HAP-1 (cell line): ENCODE data around the gene CD24.
A peak's percentile ranks its signal among the peaks of the same experiment; 100 is the strongest.
"Not testable (repeated sequence)": the region's sequence is repeated elsewhere in the genome, so short reads cannot be mapped to it uniquely, and the experiment has no call there.

Experiments used
- DNase-seq, 2 experiments: peaks; one replicate each; pipeline ENCODE4 v3.0.0-alpha.2; 2016 to 2020; ENCODE audit warnings: low spot score in 2 of 2
- H3K27me3 ChIP-seq: fragments of 250-450 bp; sonication (Bioruptor Pico); 2 replicates; pipeline ENCODE4 v1.5.1; 2020; ENCODE audit warnings: low read depth, mild to moderate bottlenecking, moderate library complexity
- H3K36me3 ChIP-seq: fragments of 250-450 bp; sonication (Bioruptor Pico); replicated peaks from 2 replicates; pipeline ENCODE4 v1.5.1; 2020; ENCODE audit warnings: mild to moderate bottlenecking
- H3K4me1 ChIP-seq: fragments of 250-450 bp; sonication (Bioruptor Pico); 2 replicates; pipeline ENCODE4 v1.5.1; 2020; ENCODE audit warnings: mild to moderate bottlenecking
- H3K4me3 ChIP-seq: fragments of 250-450 bp; sonication (Bioruptor Pico); 2 replicates; pipeline ENCODE4 v1.5.1; 2020; ENCODE audit warnings: mild to moderate bottlenecking, moderate library complexity
- H3K9me3 ChIP-seq: fragments of 250-450 bp; sonication (Bioruptor Pico); 2 replicates; pipeline ENCODE4 v1.5.1; 2020; ENCODE audit warnings: mild to moderate bottlenecking, moderate library complexity
- in situ Hi-C: fragments of 300-500 bp; cut with MboI; formaldehyde crosslinking; loops from 3 replicates; pipeline ENCODE4 v1.14.3; 2020; ENCODE audit warnings: low sequenced_read_pairs, inconsistent platforms, mixed read lengths

CD24 gene

DNA sequence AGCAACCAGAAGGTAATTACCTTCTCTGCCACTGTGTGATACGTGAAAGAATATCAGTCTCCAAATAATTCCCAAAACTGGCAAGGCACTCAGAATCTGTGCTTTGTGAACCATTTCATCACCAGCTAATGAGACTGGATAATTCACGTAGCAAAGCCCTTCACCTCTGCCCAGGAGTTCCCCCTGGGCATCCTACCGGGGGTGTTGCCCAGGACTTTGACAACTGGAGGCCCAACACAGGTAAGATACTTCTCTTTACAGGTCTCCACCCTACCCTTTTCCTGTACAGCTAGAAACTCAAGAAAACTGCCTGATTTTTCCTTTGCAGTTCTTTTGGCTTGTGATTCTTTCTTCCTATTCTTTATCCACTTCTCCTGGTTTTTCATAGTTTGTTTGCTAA lies 2.7 kb upstream of the CD24 start:
- no peak overlapping the region for H3K4me3 ChIP-seq
- peaks cover 8% of the 10 kb centered on the region for H3K4me1 ChIP-seq
- no peak for DNase-seq
- no peaks in the 10 kb centered on the region for H3K9me3 ChIP-seq
- H3K27me3 ChIP-seq = no peaks in the 10 kb centered on the region
- in situ Hi-C loops = loop anchor here (25.0 kb wide), 2 partner anchors 415 to 640 kb away; partner anchors contain the start of gene ATG5
- H3K36me3 ChIP-seq = 0 out of 2 replicates have a peak, but pooled peaks cover 3% of the 10 kb centered on the region

GRCh38 chr6:106976270-106976669 lies 1.7 kb upstream of the CD24 start:
- DNase-seq = no peak
- no peak overlapping the region for H3K4me3 ChIP-seq
- peaks cover 11% of the 10 kb centered on the region for H3K4me1 ChIP-seq
- no peaks in the 10 kb centered on the region for H3K9me3 ChIP-seq
- in situ Hi-C loops = loop anchor here (25.0 kb wide), 2 partner anchors 414 to 639 kb away; partner anchors contain the start of gene ATG5
- H3K36me3 ChIP-seq = 0 out of 2 replicates have a peak, but pooled peaks cover 3% of the 10 kb centered on the region
- no peaks in the 10 kb centered on the region for H3K27me3 ChIP-seq

DNA sequence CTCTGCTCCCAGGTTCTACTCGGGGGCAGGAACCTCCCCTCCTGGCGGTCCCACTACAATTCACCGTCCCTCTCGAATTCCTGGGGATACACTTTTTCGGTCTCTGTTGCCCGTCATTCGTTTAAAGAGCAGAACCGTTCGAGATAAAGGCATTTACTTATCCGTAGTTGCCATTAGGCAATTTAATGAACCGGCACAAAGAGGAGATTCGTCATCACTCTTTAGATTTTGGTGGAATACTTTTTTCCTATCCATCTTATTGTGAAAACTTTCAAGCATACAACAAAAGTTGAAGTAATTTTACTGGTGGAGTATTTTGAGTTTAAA lies 1.2 kb upstream of the CD24 start:
- no peaks in the 10 kb centered on the region for H3K27me3 ChIP-seq
- in situ Hi-C loops = loop anchor here (25.0 kb wide), 2 partner anchors 413 to 638 kb away; partner anchors contain the start of gene ATG5
- H3K4me3 ChIP-seq = peak overlapping the region; percentile 69
- peaks cover 11% of the 10 kb centered on the region for H3K4me1 ChIP-seq
- no peak for DNase-seq
- H3K9me3 ChIP-seq = no peaks in the 10 kb centered on the region
- 0 out of 2 replicates have a peak, but pooled peaks cover 3% of the 10 kb centered on the region for H3K36me3 ChIP-seq

GRCh38 chr6:106974999-106975737 lies 639 bp upstream of the CD24 start:
- peak overlapping the region; percentile 69 for H3K4me3 ChIP-seq
- no peaks in the 10 kb centered on the region for H3K27me3 ChIP-seq
- in situ Hi-C loops = loop anchor here (25.0 kb wide), 2 partner anchors 413 to 638 kb away; partner anchors contain the start of gene ATG5
- no peaks in the 10 kb centered on the region for H3K9me3 ChIP-seq
- H3K36me3 ChIP-seq = 0 out of 2 replicates have a peak, but pooled peaks cover 3% of the 10 kb centered on the region
- peak; percentile 22 to 74 for DNase-seq
- H3K4me1 ChIP-seq = peaks cover 11% of the 10 kb centered on the region

GRCh38 chr6:106973836-106974335 lies 643 bp downstream of the CD24 start:
- peaks cover 3% of the 10 kb centered on the region; the same call in 1 of the 2 replicates for H3K36me3 ChIP-seq
- in situ Hi-C loops = no loop called here
- no peaks in the 10 kb centered on the region for H3K9me3 ChIP-seq
- peak overlapping the region; percentile 78 for H3K4me3 ChIP-seq
- peaks cover 11% of the 10 kb centered on the region for H3K4me1 ChIP-seq
- no peaks in the 10 kb centered on the region for H3K27me3 ChIP-seq
- DNase-seq = peak; percentile 32 to 65

GRCh38 chr6:106973018-106973835 lies 1.3 kb downstream of the CD24 start:
- peaks cover 3% of the 10 kb centered on the region; the same call in 1 of the 2 replicates for H3K36me3 ChIP-seq
- in situ Hi-C loops = no loop called here
- peak; percentile 16 to 66 for DNase-seq
- H3K4me3 ChIP-seq = peak overlapping the region; percentile 78
- peaks cover 11% of the 10 kb centered on the region for H3K4me1 ChIP-seq
- H3K9me3 ChIP-seq = no peaks in the 10 kb centered on the region
- no peaks in the 10 kb centered on the region for H3K27me3 ChIP-seq

DNA sequence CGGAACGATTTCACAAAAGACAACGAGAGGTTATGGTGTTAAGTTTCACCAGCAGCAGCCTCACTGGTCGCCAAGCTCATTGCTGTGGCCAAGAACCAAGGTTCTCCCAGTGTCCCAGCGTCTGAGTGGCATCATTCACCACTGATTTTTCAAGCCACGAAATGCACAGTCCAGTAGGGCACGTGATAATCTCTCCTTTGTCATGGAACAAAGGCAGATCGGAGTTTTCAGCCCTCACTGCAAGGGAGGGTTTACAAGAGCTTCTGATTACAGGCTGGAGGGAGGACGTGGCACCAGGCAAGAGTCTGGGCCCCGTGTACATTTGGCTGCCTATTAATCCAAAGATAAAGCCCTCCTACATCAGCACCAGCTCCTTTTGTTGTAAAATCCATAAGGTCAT lies 2.0 kb downstream of the CD24 start:
- no peaks in the 10 kb centered on the region for H3K9me3 ChIP-seq
- H3K36me3 ChIP-seq = peaks cover 3% of the 10 kb centered on the region; the same call in 1 of the 2 replicates
- peak overlapping the region; percentile 78 for H3K4me3 ChIP-seq
- in situ Hi-C loops = no loop called here
- peaks cover 11% of the 10 kb centered on the region for H3K4me1 ChIP-seq
- DNase-seq = peak; percentile 80 to 90
- H3K27me3 ChIP-seq = no peaks in the 10 kb centered on the region

- H3K27me3 ChIP-seq, DNase-seq, H3K9me3 ChIP-seq, H3K36me3 ChIP-seq, H3K4me3 ChIP-seq, in situ Hi-C loops: not testable (repeated sequence)
- peaks cover 11% of the 10 kb centered on the region for H3K4me1 ChIP-seq
Measured at GRCh38 chr6:106970769-106971168, 3.8 kb downstream of the CD24 start.

DNA sequence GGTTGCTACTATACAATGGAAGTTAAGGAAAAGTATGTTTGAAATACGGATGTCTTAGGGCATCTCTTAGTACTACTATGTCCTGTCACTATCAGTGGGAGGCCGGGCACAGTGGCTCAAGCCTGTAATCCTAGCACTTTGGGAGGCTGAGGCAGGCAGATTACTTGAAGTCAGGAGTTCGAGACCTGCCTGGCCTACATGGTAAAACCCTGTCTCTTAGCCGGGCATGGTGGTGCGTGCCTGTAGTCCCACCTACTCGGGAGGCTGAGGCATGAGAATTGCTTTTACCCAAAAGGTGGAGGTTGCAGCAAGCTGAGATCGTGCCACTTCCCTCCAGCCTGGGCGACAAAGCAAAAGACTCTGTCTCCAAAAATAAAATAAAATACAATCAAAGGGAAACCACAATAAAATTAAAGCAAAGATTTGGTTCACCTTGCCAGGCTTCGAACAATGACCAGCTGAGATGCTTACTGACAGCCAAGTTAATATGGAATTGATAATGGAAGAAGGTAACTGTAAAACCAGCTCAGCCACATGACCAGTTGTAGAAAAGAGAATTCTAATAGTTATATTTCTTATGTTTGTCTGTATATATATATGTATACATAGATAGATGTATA lies 6.5 kb downstream of the CD24 start:
- in situ Hi-C loops = no loop called here
- Histone ChIP-seq H3K4me1 (peaks cover 8% of the 10 kb centered on the region), H3K27me3 (no peaks in the 10 kb centered on the region), H3K4me3 (no peak overlapping the region), H3K9me3 (no peaks in the 10 kb centered on the region), H3K36me3 (no peaks in the 10 kb centered on the region; the same call in 1 of the 2 replicates)
- no peak for DNase-seq

- DNase-seq = no peak
- H3K4me3 ChIP-seq = no peak overlapping the region
- H3K4me1 ChIP-seq = no peaks in the 10 kb centered on the region
- in situ Hi-C loops = no loop called here
- H3K9me3 ChIP-seq = no peaks in the 10 kb centered on the region
- H3K36me3 ChIP-seq = no peaks in the 10 kb centered on the region; the same call in 1 of the 2 replicates
- no peaks in the 10 kb centered on the region for H3K27me3 ChIP-seq
Measured at GRCh38 chr6:106966671-106967640, 7.6 kb downstream of the CD24 start.

DNA sequence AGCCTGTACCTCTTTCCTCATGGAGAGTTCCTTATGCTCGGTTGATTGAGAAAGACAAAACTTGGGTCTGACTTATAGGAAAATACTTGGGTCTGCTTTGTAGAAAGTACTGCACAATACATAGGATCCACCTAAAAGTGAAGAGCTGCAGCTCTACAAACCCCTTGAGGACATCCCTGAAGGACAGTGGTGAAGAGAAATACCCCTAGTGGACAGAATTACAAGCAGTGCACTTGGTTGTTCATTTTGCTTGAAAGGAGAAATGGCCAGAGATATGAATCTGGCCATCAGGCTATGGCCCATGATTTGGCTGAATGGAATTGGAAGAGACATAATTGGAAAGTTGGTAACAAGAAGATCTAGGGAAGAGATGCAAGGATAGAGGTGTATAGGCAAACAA lies 8.3 kb downstream of the CD24 start:
- Histone ChIP-seq H3K4me1 (no peaks in the 10 kb centered on the region), H3K4me3 (no peak overlapping the region), H3K9me3 (no peaks in the 10 kb centered on the region), H3K27me3 (no peaks in the 10 kb centered on the region), H3K36me3 (no peaks in the 10 kb centered on the region; the same call in 1 of the 2 replicates)
- no peak for DNase-seq
- in situ Hi-C loops = no loop called here

GRCh38 chr6:106964954-106965353 lies 9.6 kb downstream of the CD24 start:
- Histone ChIP-seq H3K27me3 (no peaks in the 10 kb centered on the region), H3K4me1 (no peaks in the 10 kb centered on the region), H3K36me3 (no peaks in the 10 kb centered on the region; the same call in 1 of the 2 replicates), H3K9me3 (no peaks in the 10 kb centered on the region), H3K4me3 (no peak overlapping the region)
- in situ Hi-C loops = no loop called here
- DNase-seq = no peak
